Measurements from ENCODE around the gene KDM3A. TPM values are rescaled to one million over a fixed set of nuclear protein-coding genes. Genes with fewer than 3 reads are reported as not detected.
A peak's percentile ranks its signal among the peaks of the same experiment; 100 is the strongest.

Gene KDM3A
- total and polyA plus RNA-seq, 9 of the 15 experiments (the other 6 are each of a cell fraction or from before 2014, with no cell fraction given), result 7.5 to 95.4 (median 24.8) TPM

DNA sequence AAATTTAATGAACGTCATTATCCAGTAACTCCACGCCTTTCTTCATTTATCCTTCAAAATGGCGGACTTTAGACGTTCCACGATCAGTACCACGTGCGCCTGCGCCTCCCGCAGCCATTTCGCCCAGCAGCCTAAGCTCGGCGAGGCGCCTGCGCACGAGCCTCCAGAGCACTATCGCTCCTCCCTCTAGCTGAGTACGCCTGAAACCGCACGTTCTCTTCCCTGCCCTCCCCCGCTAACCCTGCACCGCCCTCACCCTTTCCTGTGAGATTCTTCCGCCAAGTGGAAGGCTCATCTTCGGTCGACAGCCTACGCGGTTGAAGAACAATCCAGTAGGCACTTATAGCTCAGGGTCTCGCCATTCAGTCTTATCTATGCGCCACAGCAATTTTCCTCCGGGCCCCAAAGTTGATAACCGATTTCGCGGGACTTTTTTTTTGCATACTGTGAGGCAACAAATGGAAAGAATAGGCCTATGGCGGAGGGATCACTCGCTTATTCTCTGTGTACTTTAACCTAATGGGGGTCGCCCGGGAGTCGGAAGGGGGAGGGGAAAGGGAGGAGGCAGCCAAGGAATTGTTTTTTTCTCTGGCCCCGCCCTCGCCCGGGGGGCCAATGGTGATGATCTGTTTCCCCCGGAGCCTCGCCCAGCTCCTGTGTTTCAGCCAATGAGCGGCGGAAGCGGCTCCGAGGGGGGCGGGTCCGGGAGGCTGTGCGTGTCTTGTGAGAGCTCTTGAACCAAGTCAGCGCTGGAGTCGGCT lies at the start of gene KDM3A (continued):
- TF ChIP-seq FOXM1 (IDR thresholded peaks at IDR 0.05; ENCODE audit: low read depth) (peak; percentile 77), FOXM1 (CRISPR knock-in tag; IDR thresholded peaks at IDR 0.05; ENCODE audit: low read depth) (no peak), KDM5B (IDR thresholded peaks at IDR 0.05; ENCODE audit: insufficient replicate concordance, low read depth, low read length) (no peak), HIVEP1 (CRISPR knock-in tag; IDR thresholded peaks at IDR 0.05) (peak; percentile 58; the same call in 1 of the 2 replicates), ZKSCAN1 (IDR thresholded peaks at IDR 0.05; ENCODE audit: low read depth, low read length) (peak; percentile 42; the same call in 1 of the 2 replicates), ZNF436 (CRISPR knock-in tag; IDR thresholded peaks at IDR 0.05) (no peak), ZBTB8A (IDR thresholded peaks at IDR 0.05; ENCODE audit: partially characterized antibody) (no peak), PBX2 (CRISPR knock-in tag; IDR thresholded peaks at IDR 0.05; ENCODE audit: low read depth) (no peak), PBX2 (tag; conservative IDR thresholded peaks at IDR 0.05; ENCODE audit: low read depth) (no peak), TCF15 (CRISPR knock-in tag; IDR thresholded peaks at IDR 0.05) (no peak), ZNF124 (CRISPR knock-in tag; IDR thresholded peaks at IDR 0.05) (no peak), NFE2L1 (tag; IDR thresholded peaks at IDR 0.05; ENCODE audit: borderline replicate concordance, low read depth) (no peak), FOXJ2 (tag; IDR thresholded peaks at IDR 0.05) (peak; percentile 89)
- TF ChIP-seq, protein P1, sequence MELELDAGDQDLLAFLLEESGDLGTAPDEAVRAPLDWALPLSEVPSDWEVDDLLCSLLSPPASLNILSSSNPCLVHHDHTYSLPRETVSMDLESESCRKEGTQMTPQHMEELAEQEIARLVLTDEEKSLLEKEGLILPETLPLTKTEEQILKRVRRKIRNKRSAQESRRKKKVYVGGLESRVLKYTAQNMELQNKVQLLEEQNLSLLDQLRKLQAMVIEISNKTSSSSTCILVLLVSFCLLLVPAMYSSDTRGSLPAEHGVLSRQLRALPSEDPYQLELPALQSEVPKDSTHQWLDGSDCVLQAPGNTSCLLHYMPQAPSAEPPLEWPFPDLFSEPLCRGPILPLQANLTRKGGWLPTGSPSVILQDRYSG (tag; conservative IDR thresholded peaks at IDR 0.05; ENCODE audit: low read depth), result peak; percentile 36; the same call in 1 of the 2 replicates
- TF ChIP-seq, protein P2, sequence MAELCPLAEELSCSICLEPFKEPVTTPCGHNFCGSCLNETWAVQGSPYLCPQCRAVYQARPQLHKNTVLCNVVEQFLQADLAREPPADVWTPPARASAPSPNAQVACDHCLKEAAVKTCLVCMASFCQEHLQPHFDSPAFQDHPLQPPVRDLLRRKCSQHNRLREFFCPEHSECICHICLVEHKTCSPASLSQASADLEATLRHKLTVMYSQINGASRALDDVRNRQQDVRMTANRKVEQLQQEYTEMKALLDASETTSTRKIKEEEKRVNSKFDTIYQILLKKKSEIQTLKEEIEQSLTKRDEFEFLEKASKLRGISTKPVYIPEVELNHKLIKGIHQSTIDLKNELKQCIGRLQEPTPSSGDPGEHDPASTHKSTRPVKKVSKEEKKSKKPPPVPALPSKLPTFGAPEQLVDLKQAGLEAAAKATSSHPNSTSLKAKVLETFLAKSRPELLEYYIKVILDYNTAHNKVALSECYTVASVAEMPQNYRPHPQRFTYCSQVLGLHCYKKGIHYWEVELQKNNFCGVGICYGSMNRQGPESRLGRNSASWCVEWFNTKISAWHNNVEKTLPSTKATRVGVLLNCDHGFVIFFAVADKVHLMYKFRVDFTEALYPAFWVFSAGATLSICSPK (IDR thresholded peaks at IDR 0.05; ENCODE audit: borderline replicate concordance), result peak; percentile 64; the same call in 1 of the 2 replicates
- TF ChIP-seq, protein P3, sequence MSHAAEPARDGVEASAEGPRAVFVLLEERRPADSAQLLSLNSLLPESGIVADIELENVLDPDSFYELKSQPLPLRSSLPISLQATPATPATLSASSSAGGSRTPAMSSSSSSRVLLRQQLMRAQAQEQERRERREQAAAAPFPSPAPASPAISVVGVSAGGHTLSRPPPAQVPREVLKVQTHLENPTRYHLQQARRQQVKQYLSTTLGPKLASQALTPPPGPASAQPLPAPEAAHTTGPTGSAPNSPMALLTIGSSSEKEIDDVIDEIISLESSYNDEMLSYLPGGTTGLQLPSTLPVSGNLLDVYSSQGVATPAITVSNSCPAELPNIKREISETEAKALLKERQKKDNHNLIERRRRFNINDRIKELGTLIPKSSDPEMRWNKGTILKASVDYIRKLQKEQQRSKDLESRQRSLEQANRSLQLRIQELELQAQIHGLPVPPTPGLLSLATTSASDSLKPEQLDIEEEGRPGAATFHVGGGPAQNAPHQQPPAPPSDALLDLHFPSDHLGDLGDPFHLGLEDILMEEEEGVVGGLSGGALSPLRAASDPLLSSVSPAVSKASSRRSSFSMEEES (CRISPR knock-in tag; IDR thresholded peaks at IDR 0.05), result no peak
- TF ChIP-seq, protein P4, sequence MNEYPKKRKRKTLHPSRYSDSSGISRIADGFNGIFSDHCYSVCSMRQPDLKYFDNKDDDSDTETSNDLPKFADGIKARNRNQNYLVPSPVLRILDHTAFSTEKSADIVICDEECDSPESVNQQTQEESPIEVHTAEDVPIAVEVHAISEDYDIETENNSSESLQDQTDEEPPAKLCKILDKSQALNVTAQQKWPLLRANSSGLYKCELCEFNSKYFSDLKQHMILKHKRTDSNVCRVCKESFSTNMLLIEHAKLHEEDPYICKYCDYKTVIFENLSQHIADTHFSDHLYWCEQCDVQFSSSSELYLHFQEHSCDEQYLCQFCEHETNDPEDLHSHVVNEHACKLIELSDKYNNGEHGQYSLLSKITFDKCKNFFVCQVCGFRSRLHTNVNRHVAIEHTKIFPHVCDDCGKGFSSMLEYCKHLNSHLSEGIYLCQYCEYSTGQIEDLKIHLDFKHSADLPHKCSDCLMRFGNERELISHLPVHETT (CRISPR knock-in tag; conservative IDR thresholded peaks at IDR 0.05 in 1 of 2, IDR thresholded peaks at IDR 0.05 in 1 of 2), result peak in 1 of 2 experiments; percentile 87; a peak in 2 of 4 replicates
